NCI-H524 (cell line): Measurements from ENCODE around the gene SLU7.

Experiments
- DNase-seq, 2 experiments: peaks; one replicate each; lab custom pipeline; 2025; lab: John Stamatoyannopoulos, UW

Gene SLU7

GRCh38 chr5:160419458-160420330 lies 813 bp upstream of the SLU7 start:
- DNase-seq: no peak

DNA sequence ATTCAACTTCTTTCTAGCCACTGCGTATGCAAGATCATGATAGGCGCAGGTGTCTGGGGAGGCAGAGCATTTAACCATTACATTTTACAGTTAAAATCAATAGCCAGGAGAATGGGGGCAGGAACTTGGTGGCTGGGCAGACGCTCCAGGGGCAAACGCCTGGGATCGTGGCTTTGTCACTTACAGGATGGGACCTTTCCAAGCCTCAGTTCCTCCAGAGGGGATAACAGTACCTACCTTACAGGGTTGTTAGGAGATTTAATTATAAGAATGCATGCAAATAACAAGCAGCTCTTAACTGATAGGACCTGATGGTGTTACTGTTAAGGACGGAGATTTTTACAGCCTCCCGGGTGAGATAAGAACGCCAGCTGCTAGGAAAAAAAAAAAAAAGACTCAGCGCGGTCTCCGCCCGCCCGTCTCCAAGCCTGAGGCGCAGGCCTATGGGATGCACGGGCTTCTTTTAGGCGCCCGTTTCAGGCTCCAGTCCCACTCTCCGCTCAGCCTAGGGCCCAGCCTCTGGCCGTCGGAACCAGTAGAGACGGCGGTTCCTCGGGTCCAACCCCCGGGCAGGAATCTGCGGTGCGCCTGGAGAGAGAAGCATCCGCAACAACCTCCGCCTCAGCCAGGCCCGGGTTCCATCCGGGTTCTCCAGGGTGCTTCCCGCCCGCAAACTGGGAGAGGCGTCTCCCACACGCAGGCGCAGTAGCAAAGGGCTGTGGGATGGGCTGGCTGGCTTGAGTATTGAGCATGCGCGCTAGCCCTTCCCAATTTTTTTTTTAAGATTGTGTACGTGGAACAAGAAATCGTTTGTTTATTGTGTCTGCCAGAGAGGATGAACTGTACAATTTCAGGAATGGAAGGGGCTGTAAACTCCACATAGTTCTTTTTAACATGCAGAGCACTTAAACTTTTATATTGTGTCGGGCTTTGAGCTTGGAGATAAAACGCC lies 19.2 kb downstream of the SLU7 start, which contains the start of gene FAM200C:
TSS of gene FAM200C (minus strand) at position 653 of the 952 bp plus-strand sequence. CDS start 4,564 bp downstream, outside the sequence.
- DNase-seq: peak; percentile 77 to 87

- no peak for DNase-seq
These were observed 20.1 kb downstream of the SLU7 start for GRCh38 chr5:160398806-160399205.

DNA sequence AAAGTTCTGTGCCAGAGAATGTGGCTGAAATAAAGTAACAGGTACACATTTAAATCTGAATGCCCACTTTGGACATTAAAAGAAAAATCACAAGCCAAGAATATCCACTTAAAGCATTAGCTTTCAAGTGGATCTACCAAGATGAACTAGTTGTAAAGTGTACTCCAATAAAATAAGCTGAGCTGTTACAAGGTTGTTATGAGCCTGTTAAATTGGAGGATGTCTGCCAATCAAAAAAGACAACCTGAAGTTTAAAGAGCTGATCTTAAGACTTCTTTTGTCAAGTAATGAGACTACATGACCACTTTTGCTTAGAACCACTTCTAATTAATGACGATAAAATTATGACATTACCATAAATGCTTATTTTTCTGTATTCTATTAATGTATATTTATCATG lies 21.4 kb downstream of the SLU7 start:
- peak in 1 of 2 experiments; percentile 16 for DNase-seq

GRCh38 chr5:160395111-160395510 lies 23.8 kb downstream of the SLU7 start:
- DNase-seq: peak in 1 of 2 experiments; percentile 16

DNA sequence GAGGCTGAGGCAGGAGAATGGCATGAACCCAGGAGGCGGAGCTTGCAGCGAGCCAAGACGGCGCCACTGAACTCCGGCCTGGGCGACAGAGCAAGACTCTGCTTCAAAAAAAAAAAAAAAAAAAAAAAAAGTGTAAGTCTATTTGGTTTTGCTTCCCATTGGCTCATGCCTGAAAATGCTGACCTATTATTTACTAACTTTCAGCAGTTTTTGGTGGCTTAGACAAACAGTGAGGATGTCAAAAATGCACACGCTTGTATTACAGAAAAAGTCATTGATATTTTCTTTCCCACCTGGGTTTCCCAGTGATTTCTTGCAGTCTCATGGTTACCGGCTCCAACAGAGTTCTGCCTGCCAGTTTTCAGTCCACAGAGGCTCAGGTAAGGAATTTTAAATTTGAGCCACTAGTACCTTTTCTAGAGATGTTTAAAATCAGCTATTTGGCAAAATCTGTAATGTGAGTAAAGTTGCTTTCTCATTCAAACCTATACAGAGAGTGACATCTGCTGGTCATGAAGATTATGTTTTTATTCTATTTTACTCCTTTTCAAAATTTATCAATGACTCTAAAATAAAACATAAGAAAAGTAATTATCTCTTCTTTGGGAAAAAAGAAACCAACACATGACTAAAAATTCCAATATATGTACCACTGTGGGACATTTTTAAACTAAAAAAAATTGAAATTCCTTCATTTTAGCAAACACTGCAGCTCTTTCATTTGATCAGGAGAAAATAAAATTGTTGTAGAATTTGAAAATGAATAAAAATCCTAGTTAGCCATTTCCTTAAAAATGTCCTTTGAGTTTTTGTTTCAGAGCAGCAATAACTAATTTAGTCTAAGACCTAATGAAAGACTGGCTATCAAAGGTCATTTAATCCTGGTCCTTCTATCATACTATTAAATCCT lies 27.8 kb downstream of the SLU7 start:
- peak in 1 of 2 experiments; percentile 33 for DNase-seq

DNA sequence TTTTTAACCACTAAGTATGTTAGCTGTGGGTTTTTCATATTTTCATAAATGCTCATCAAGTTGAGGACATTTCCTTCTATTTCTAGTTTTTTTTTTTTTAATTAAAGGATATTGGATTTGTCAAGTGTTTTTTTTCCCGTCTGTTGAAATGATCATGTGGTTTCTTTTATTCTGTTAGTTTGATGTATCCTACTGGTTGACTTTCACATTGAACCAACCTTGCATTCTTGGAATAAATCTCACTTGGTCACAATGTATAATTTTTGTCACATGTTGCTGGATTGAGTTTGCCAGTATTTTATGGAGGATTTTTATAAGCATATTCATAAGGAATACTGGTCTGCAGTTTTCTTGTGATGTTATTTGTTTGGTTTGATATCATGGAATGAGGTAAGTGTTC lies 31.4 kb downstream of the SLU7 start:
- no peak for DNase-seq

DNA sequence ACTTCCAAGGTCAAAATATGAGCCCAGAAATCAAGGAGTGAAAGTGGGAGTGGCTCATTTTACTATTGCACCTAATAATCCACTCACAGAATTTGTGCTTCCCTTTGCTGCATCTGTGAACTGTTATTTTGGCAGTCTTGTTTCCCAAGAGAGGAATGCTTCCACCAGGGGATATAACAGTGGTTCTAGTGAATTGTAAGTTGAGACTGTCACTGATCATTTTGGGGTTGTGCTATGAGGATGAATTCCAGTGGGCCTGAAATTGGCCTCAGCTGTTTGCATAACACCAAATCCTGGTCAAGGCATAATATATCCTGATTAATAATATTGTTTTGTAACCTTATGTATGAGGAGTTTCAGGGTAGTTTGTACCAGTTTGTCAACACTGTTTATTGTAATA lies 33.4 kb downstream of the SLU7 start:
- no peak for DNase-seq

- no peak for DNase-seq
These were observed 34.2 kb downstream of the SLU7 start for GRCh38 chr5:160384681-160385080.

GRCh38 chr5:160382346-160382745 lies 36.5 kb downstream of the SLU7 start:
- DNase-seq: peak; percentile 79

DNA sequence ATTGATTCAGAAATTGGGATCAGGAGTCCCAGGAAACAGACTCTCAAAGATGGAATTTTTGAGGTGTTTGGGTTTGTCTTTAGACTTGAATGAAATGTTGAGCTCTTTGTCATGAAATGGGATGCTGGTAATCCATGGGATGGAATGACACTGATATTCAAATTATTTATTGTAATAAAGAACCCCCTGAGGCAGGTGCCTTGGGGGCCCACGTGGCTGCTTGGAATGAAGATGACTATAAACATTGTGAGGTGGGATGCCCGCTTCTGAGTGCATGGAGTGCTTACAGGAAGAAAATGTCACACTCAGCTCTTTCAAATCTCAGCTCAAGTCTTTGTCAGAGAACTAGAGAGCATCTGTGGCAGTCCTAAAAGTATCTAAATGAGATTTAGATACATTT lies 38.8 kb downstream of the SLU7 start:
- no peak for DNase-seq

DNA sequence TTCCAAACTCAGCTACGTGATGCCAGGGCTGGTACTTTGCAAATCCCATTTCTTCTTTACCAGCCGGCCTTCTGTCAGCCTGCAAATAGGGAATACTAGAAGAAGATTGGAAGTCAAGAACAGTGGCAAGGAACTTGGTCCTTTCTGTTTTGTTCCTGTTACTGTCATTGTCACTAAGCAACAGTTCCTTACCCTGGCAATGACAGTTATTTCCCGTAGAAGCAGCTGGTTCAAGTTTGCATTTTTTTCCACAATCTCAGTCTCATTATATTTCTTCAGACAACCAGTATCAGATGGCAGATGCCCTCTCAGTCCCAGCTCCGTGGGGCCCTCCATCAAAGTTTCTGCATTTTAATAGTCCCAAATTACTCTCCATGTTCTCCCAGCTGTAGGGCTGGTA lies 39.4 kb downstream of the SLU7 start:
- DNase-seq: no peak

DNA sequence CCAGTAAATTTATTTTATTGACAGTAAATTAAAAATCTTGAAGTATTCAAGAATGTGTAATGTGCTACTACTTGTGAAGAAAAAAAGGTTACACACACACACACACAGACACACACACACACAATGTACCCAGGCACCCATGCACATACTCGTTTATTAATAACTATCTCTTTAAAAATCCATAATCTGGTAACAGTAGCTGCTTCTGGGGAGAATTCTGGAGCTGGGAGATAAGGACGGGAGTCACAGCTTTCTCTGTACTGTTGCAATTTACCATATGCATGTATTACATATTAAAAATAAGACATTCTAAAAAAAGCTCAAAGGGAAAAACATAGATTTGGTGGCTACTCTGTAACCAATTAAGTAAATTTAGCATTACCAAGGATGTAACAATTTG lies 40.6 kb downstream of the SLU7 start:
- no peak for DNase-seq

DNA sequence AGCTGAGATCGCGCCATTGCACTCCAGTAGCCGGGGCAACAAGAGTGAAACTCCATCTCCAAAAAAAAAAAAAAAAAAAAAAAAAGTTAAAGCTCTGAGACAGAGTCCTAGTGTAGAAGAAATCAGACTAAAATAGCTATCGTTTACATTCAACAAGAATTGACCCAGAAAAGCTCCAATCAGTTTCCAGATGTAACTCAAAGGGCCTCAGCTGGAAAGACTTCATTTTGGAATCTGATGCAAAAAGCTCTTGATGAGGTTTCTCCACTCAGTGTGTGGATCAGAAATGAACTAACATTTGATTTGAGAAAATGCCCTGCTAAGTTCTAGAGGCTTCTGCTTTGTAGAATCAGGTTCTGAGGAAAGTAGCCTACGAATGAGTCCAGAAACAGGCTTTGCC lies 41.2 kb downstream of the SLU7 start:
- no peak for DNase-seq

- DNase-seq: no peak
These were observed 42.5 kb downstream of the SLU7 start for GRCh38 chr5:160376416-160376815.

- no peak for DNase-seq
These were observed 43.2 kb downstream of the SLU7 start for GRCh38 chr5:160375701-160376100.

DNA sequence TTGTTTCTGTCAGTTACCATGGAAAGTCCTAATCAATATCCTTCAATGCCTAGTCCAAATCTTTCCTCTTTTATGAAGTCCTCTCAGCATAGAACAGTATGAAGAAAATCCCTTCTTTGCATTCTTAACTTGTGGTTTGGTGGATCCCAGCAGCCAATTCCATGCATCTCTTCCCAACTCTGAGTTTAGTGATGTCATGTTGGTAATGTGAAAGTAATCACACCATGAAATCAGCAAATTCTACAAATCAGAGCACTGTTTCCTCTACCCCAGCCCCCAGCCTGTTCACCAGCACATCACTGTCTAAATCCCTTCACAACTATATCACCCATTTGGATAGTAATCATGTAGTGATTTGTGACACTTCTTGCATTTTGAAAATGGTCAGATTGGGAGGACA lies 43.7 kb downstream of the SLU7 start:
- no peak for DNase-seq

DNA sequence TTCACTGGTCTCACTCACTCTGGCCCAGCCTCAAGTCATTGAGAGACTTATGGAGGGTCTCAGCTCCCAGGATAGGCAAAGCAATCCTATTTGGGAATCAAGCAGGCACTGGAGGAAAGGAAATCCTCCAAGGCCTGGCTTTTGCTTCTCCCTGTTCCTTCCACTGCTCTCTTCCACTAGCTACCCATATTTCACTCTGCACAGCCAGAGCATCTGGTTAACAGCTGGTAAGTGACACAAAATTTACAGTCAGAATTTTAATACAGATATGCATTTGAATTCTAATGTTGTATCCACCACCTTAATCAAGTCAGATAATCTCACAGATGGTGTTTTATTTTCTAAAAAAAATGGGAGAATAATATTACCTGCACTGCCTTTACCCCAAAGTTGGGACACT lies 47.6 kb downstream of the SLU7 start:
- no peak for DNase-seq

- DNase-seq: no peak
These were observed 48.2 kb downstream of the SLU7 start for GRCh38 chr5:160370713-160371034.

GRCh38 chr5:160369990-160370712 lies 48.7 kb downstream of the SLU7 start, which contains the start of gene C1QTNF2:
C1QTNF2 (minus strand) TSS chr5:160370626; CDS start chr5:160355011, 15,615 bp downstream.
- peak in 1 of 2 experiments; percentile 34 for DNase-seq

DNA sequence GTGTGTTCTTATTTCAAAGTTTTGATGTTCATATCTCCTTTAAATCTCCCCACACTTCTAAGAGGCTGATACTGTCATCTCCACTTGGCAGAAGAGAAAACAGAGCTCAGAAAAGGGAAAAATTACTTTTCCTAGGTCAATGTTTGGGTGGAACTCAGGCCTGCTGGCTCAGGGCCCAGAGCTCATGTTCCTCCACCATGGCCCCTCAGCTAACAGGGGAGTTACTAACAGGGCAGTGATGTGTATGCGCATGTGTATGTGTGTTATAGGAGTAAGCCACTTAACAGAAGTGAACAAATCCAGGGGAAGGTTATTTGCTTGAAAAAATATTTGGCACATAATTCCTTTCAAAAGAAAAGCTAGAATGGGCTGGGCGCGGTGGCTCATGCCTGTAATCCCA lies 51.0 kb downstream of the SLU7 start:
- no peak for DNase-seq
